GM03348 (cell line): ENCODE results near the gene STAC3.

Experiments
- DNase-seq: peaks from one replicate; pipeline ENCODE4 v3.0.0; 2012; ENCODE audit warnings: low spot score

Gene STAC3

GRCh38 chr12:57254506-57255280 is 3.7 kb upstream of the STAC3 start:
- no peak for DNase-seq

- no peak for DNase-seq
Observed at GRCh38 chr12:57250541-57250940, 446 bp downstream of the STAC3 start.

GRCh38 chr12:57248934-57249742 is 1.8 kb downstream of the STAC3 start:
- no peak for DNase-seq

- no peak for DNase-seq
Observed at GRCh38 chr12:57247041-57247440, 3.9 kb downstream of the STAC3 start.

- no peak for DNase-seq
Observed at GRCh38 chr12:57244312-57244696, 6.7 kb downstream of the STAC3 start.

- peak; percentile 86 for DNase-seq
Observed at GRCh38 chr12:57243521-57244311, 7.3 kb downstream of the STAC3 start.

GRCh38 chr12:57242691-57243454 is 8.1 kb downstream of the STAC3 start:
- peak; percentile 60 for DNase-seq

GRCh38 chr12:57242329-57242690 is 8.7 kb downstream of the STAC3 start:
- DNase-seq = no peak

GRCh38 chr12:57241402-57242310 is 9.3 kb downstream of the STAC3 start:
- DNase-seq = no peak

GRCh38 chr12:57240926-57241401 is 10.0 kb downstream of the STAC3 start:
- peak; percentile 48 for DNase-seq

- DNase-seq = peak; percentile 82
Observed at GRCh38 chr12:57240066-57240921, 10.7 kb downstream of the STAC3 start.

GRCh38 chr12:57239587-57240065 is 11.4 kb downstream of the STAC3 start:
- DNase-seq = no peak

GRCh38 chr12:57238854-57239554 is 12.0 kb downstream of the STAC3 start:
- DNase-seq = peak; percentile 97

GRCh38 chr12:57237932-57238853 is 12.8 kb downstream of the STAC3 start:
- DNase-seq = peak; percentile 49

GRCh38 chr12:57237596-57237931 is 13.4 kb downstream of the STAC3 start:
- no peak for DNase-seq

- DNase-seq = peak; percentile 60
Observed at GRCh38 chr12:57236925-57237595, 13.9 kb downstream of the STAC3 start.

- no peak for DNase-seq
Observed at GRCh38 chr12:57236201-57236924, 14.6 kb downstream of the STAC3 start.
